ENCODE measurements around the gene SYNDIG1.

The SYNDIG1 gene

GRCh38 chr20:24633521-24633920, 164.1 kb downstream of the SYNDIG1 start:
- Mint-ChIP-seq H3K4me1 (no peaks in the 10 kb centered on the region), H3K9me3 (no peaks in the 10 kb centered on the region), H3K36me3 (no peaks in the 10 kb centered on the region), H3K27ac (no peak overlapping the region), H3K4me3 (no peak overlapping the region), H3K27me3 (peaks cover 0 to 8% of the 10 kb centered on the region in 2 donors)
- DNase-seq (no peak), ATAC-seq (replicated peaks) (no peak)

GRCh38 chr20:24634855-24635254, 165.4 kb downstream of the SYNDIG1 start:
- Mint-ChIP-seq H3K36me3 (no peaks in the 10 kb centered on the region), H3K4me3 (no peak overlapping the region), H3K27me3 (peaks cover 0 to 8% of the 10 kb centered on the region in 2 donors), H3K27ac (no peak overlapping the region), H3K9me3 (no peaks in the 10 kb centered on the region), H3K4me1 (no peaks in the 10 kb centered on the region)
- DNase-seq (no peak), ATAC-seq (replicated peaks) (no peak)

GRCh38 chr20:24636626-24637025, 167.2 kb downstream of the SYNDIG1 start:
- Mint-ChIP-seq H3K27ac (no peak overlapping the region), H3K4me3 (no peak overlapping the region), H3K9me3 (peaks cover 0 to 5% of the 10 kb centered on the region in 2 donors), H3K4me1 (no peaks in the 10 kb centered on the region), H3K36me3 (no peaks in the 10 kb centered on the region), H3K27me3 (peaks cover 5 to 12% of the 10 kb centered on the region in 2 donors)
- DNase-seq (no peak), ATAC-seq (replicated peaks) (no peak)

DNA sequence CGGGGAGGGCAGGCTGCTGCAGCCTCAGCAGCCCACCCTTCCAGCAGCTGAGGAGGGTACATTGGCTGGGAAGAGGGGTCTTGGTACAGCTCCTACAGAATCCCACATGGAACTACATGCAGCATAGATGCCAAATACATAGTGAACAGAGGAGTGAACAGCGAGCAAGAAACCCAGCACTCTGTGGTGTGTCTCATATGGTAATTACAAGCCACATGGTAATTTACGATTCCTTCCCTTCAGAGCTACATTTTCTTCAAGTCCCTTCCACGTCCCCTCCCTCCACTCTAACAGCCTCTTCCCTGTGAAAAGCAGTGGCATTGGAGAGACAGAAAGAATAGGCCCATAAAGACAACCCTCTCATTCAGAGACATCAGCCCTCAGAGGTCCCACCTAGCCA, 167.7 kb downstream of the SYNDIG1 start:
- ATAC-seq (replicated peaks) (no peak), DNase-seq (no peak)
- peaks cover 0 to 5% of the 10 kb centered on the region in 2 donors for H3K9me3 Mint-ChIP-seq
- no peaks in the 10 kb centered on the region for H3K4me1 Mint-ChIP-seq
- no peak overlapping the region for H3K4me3 Mint-ChIP-seq
- H3K27ac Mint-ChIP-seq, result no peak overlapping the region
- H3K36me3 Mint-ChIP-seq, result no peaks in the 10 kb centered on the region
- H3K27me3 Mint-ChIP-seq, result peaks cover 5 to 12% of the 10 kb centered on the region in 2 donors

- Mint-ChIP-seq H3K4me1 (no peaks in the 10 kb centered on the region), H3K27me3 (peaks cover 5 to 12% of the 10 kb centered on the region in 2 donors), H3K36me3 (no peaks in the 10 kb centered on the region), H3K4me3 (no peak overlapping the region), H3K27ac (no peak overlapping the region), H3K9me3 (peaks cover 0 to 5% of the 10 kb centered on the region in 2 donors)
- DNase-seq (no peak), ATAC-seq (replicated peaks) (no peak)
These were observed 168.5 kb downstream of the SYNDIG1 start for GRCh38 chr20:24637941-24638340.

DNA sequence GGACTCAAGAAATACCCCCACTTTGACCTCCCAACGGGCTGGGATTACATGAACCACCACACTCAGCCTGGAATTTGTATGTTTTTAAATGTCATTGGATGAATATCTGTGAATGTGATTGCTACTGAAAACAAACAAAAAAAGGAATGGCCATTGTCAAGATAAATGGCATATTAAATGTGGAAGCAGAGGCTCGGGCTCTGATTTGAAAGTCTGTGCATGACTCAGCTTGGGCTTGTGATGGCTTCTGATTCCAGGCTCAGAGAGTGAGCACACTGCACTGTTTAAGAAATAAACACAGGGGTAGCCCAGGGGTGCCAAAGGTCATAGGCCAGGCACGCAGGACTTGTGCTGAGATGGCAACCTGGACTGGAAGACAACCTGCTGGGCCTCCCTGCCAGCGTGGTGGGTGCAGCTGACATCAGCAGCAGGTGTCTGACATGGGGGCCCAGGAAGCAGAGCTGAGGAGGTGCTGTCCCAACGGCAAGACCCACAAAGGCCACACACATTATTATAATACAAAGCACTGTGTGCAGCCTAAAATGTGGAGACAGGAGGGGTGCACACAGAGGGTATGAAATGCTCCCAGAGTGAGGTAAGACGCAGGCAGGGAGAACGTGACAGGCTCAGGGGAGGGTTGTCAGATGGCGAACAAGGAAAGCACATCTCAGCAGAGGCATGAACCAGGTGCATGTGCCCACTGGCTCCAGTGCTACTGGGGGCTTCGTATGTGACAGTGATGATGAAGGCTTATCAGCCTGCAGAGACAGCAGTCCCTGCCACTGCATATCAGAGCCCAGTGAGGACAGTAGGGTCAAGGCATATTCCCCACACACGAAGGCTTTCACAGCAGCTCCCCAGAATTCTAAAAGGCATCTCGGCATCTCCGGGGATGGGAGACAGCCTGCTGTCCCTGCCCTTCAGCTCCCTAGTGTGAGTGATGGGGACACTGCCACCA, 169.4 kb downstream of the SYNDIG1 start:
- DNase-seq, result no peak
- peaks cover 5 to 12% of the 10 kb centered on the region in 2 donors for H3K27me3 Mint-ChIP-seq
- no peaks in the 10 kb centered on the region for H3K4me1 Mint-ChIP-seq
- H3K9me3 Mint-ChIP-seq, result peaks cover 0 to 5% of the 10 kb centered on the region in 2 donors
- no peak overlapping the region for H3K27ac Mint-ChIP-seq
- no peak overlapping the region for H3K4me3 Mint-ChIP-seq
- peak in 1 of 2 donors; percentile 21 for ATAC-seq (replicated peaks)
- H3K36me3 Mint-ChIP-seq, result no peaks in the 10 kb centered on the region

- H3K9me3 Mint-ChIP-seq, result peaks cover 0 to 5% of the 10 kb centered on the region in 2 donors
- H3K4me1 Mint-ChIP-seq, result no peaks in the 10 kb centered on the region
- ATAC-seq (replicated peaks) (no peak), DNase-seq (no peak)
- no peak overlapping the region for H3K4me3 Mint-ChIP-seq
- H3K27ac Mint-ChIP-seq, result no peak overlapping the region
- peaks cover 5 to 9% of the 10 kb centered on the region in 2 donors for H3K27me3 Mint-ChIP-seq
- H3K36me3 Mint-ChIP-seq, result no peaks in the 10 kb centered on the region
These were observed 170.8 kb downstream of the SYNDIG1 start for GRCh38 chr20:24640276-24640675.

DNA sequence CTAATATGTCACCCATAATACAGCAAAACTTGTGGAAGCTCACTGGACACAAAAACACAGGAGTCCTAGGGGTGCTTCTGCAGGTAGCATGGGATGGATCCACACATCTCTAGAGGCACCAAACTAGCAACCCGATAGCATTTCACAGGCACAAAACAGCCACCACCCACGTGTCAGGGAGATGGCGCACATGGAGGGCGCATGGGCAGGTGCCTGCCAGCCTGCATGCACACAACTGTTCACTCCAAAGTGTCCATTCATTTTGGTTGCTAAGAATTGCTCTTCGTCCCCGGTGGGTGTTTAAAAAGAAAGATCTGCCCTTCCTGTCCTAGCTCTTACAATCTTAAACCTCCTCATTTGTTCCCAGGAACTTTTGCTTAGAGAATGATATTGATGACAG, 171.3 kb downstream of the SYNDIG1 start:
- Mint-ChIP-seq H3K27me3 (peaks cover 5% of the 10 kb centered on the region in 2 donors), H3K9me3 (peaks cover 0 to 5% of the 10 kb centered on the region in 2 donors), H3K27ac (no peak overlapping the region), H3K4me3 (no peak overlapping the region), H3K36me3 (no peaks in the 10 kb centered on the region), H3K4me1 (no peaks in the 10 kb centered on the region)
- no peak for DNase-seq
- no peak for ATAC-seq (replicated peaks)

DNA sequence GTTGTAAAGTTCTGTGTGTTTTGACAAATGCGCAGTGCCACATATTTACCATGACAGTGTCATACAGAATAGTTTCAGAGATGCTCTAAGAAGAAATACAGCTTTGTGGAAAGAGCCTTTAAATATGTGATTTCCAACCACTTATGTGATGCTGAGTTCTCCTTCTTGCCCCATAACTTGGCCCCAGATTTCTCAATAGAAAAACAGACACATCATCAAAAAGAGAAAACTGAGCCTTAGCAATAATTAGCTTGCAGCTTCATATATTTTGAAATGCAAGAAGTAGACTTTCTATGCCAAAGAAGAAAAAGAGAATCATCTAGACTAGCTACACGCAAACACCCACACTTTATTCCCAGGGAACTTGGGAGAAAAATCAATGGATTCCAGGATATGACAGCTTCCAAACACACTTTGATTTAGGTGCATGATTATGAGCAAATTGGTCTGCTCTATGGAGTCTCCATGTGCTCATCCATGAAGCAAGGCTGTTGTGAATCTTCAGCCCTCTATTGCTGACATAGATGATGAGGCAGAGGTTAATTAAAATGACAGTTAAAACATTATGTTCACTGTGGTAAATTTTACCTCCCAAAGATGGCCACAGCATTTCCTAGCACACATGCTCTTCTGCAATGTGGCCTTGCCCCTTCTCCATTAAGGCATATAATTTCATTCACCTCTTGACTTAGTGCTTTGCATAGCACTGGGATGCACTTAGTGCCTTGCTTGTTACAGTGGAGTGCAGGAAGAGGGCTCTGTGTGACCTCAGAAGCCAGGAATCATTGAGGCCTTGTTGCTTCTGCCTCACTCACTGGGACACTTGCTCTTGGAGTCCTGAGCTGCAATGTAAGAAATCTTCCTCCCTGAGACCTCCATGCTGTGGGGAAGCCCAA, 174.6 kb downstream of the SYNDIG1 start:
- H3K27me3 Mint-ChIP-seq, result peaks cover 16 to 20% of the 10 kb centered on the region in 2 donors
- H3K9me3 Mint-ChIP-seq, result peaks cover 0 to 5% of the 10 kb centered on the region in 2 donors
- no peak overlapping the region for H3K4me3 Mint-ChIP-seq
- no peak overlapping the region for H3K27ac Mint-ChIP-seq
- peaks cover 16% of the 10 kb centered on the region in 2 donors for H3K4me1 Mint-ChIP-seq
- H3K36me3 Mint-ChIP-seq, result no peaks in the 10 kb centered on the region
- DNase-seq (no peak), ATAC-seq (replicated peaks) (no peak)

- Mint-ChIP-seq H3K9me3 (no peaks in the 10 kb centered on the region), H3K27me3 (peaks cover 12 to 15% of the 10 kb centered on the region in 2 donors), H3K4me3 (no peak overlapping the region), H3K36me3 (no peaks in the 10 kb centered on the region), H3K27ac (no peak overlapping the region), H3K4me1 (peaks cover 23 to 25% of the 10 kb centered on the region in 2 donors)
- ATAC-seq (replicated peaks) (peak in 1 of 2 donors; percentile 47), DNase-seq (no peak)
These were observed 176.9 kb downstream of the SYNDIG1 start for GRCh38 chr20:24646321-24646720.

DNA sequence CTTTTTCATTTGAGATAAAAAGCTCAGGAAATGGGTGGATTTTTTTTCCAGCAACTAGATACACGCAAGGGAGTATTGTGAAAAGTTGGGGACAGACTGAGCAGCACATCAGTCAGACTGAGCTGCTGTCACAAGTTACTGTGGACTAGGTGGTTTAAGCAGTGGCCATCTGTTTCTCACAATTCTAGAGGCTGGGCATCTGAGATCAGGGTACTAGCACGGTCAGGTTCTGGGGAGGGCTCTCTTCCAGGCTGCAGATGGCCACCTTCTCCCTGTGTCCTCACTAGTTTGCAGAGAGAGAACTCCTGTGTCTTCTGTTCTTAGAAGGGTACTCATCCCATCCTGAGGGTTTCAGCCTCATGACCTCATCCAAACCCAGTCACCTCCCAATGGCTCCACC, 178.3 kb downstream of the SYNDIG1 start:
- DNase-seq, result no peak
- no peak for ATAC-seq (replicated peaks)
- H3K27me3 Mint-ChIP-seq, result peaks cover 12 to 15% of the 10 kb centered on the region in 2 donors
- no peak overlapping the region for H3K27ac Mint-ChIP-seq
- no peaks in the 10 kb centered on the region for H3K36me3 Mint-ChIP-seq
- no peak overlapping the region for H3K4me3 Mint-ChIP-seq
- H3K4me1 Mint-ChIP-seq, result peaks cover 23 to 25% of the 10 kb centered on the region in 2 donors
- H3K9me3 Mint-ChIP-seq, result no peaks in the 10 kb centered on the region

DNA sequence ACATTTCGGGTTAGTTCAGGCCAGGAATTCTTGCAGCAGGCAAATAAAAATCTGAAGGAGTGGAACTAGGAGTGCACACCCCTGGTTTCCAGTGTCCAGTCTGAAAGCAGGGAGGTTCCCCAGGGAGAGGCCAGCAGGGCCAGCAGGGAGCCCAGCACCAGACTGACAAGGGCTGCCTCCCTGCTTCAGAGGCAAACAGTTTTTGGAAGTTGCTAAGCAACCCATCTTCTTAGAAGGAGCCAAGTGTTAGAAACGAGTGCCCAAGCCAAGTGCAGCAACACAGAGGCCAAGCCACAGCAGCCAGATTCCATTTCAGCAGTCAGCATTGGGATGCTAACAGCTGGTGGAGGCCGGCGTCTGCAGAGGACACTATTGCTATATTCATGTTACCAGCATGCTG, 179.1 kb downstream of the SYNDIG1 start:
- DNase-seq (no peak), ATAC-seq (replicated peaks) (peak; percentile 13 to 14)
- H3K36me3 Mint-ChIP-seq, result no peaks in the 10 kb centered on the region
- no peaks in the 10 kb centered on the region for H3K9me3 Mint-ChIP-seq
- peaks cover 23 to 25% of the 10 kb centered on the region in 2 donors for H3K4me1 Mint-ChIP-seq
- no peak overlapping the region for H3K27ac Mint-ChIP-seq
- H3K27me3 Mint-ChIP-seq, result peaks cover 12 to 15% of the 10 kb centered on the region in 2 donors
- no peak overlapping the region for H3K4me3 Mint-ChIP-seq

DNA sequence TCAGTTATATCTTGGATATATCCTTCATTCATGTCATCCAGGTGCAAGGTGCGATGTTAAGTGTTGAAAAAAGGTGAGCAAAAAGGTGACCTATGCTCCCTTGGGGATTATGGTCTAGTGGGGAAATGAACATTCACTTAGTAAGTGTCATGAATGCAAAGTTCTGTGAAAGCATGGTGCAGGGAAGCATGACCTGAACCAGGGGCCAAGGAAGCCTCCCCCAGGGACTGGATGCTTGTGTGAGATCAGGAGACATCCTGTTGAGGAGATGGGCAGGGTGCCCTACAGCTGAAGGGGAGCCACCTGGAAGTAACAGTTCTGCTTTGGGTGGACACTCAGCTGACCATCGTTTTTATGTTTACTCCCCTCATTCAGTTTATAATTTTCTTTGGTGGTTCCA, 179.5 kb downstream of the SYNDIG1 start:
- ATAC-seq (replicated peaks) (peak; percentile 75 to 81), DNase-seq (peak; percentile 17)
- H3K9me3 Mint-ChIP-seq, result no peaks in the 10 kb centered on the region
- H3K36me3 Mint-ChIP-seq, result no peaks in the 10 kb centered on the region
- peaks cover 12 to 15% of the 10 kb centered on the region in 2 donors for H3K27me3 Mint-ChIP-seq
- H3K4me3 Mint-ChIP-seq, result no peak overlapping the region
- H3K27ac Mint-ChIP-seq, result no peak overlapping the region
- peaks cover 23 to 25% of the 10 kb centered on the region in 2 donors for H3K4me1 Mint-ChIP-seq

GRCh38 chr20:24649787-24650490, 180.5 kb downstream of the SYNDIG1 start:
- Mint-ChIP-seq H3K36me3 (no peaks in the 10 kb centered on the region), H3K27me3 (peaks cover 12 to 15% of the 10 kb centered on the region in 2 donors), H3K4me3 (no peak overlapping the region), H3K9me3 (no peaks in the 10 kb centered on the region), H3K27ac (no peak overlapping the region), H3K4me1 (peaks cover 23 to 25% of the 10 kb centered on the region in 2 donors)
- ATAC-seq (replicated peaks) (no peak), DNase-seq (no peak)
